Progenitor cell of endocrine pancreas (in vitro differentiated cells): Measurements from ENCODE around the gene PDLIM4. TPM values are rescaled to one million over a fixed set of nuclear protein-coding genes. Genes with fewer than 3 reads are reported as not detected.

Source experiments
- DNase-seq: peaks from one replicate; pipeline ENCODE4 v3.0.0; 2021; ENCODE audit warnings: low spot score; ENCODE audit not compliant: unreplicated experiment
- H3K27ac Mint-ChIP-seq: 2 replicates; pipeline ENCODE4 v1.8.0; 2021; ENCODE audit warnings: mild to moderate bottlenecking, moderate library complexity, mixed read lengths
- H3K27me3 Mint-ChIP-seq: 2 replicates; pipeline ENCODE4 v1.8.0; 2021; ENCODE audit warnings: mixed read lengths
- H3K36me3 Mint-ChIP-seq: 2 replicates; pipeline ENCODE4 v1.8.0; 2022; ENCODE audit warnings: mixed read lengths; ENCODE audit not compliant: insufficient read depth
- H3K4me1 Mint-ChIP-seq: 2 replicates; pipeline ENCODE4 v1.8.0; 2021; ENCODE audit warnings: low read depth, mixed read lengths
- H3K4me3 Mint-ChIP-seq: 2 replicates; pipeline ENCODE4 v1.8.0; 2021; ENCODE audit warnings: low read depth, mild to moderate bottlenecking, moderate library complexity, mixed read lengths
- H3K9me3 Mint-ChIP-seq: 2 replicates; pipeline ENCODE4 v1.8.0; 2021; ENCODE audit warnings: low read depth, mixed read lengths
- CTCF ChIP-seq: fragments of 200-600 bp; sonication (generic); IDR thresholded peaks from one replicate; pipeline ENCODE4 v1.5.0; 2021; ENCODE audit warnings: antibody characterized with exemption, mild to moderate bottlenecking; ENCODE audit not compliant: unreplicated experiment
- microRNA-seq: library from miRNA; unstranded; fragments of <30 nt; microRNA quantifications from one replicate; pipeline ENCODE4 v1.1.0, GENCODE V29; 2020; ENCODE audit warnings: borderline number of aligned reads; ENCODE audit not compliant: unreplicated experiment
- total RNA-seq: library from RNA; stranded (reverse); gene quantifications from 2 replicates; pipeline ENCODE4 v1.2.1, GENCODE V29; 2021

Gene PDLIM4
- total RNA-seq, 1 donor from 2014 or later = 14.7 TPM

GRCh38 chr5:132321109-132321721 lies 63.7 kb downstream of the PDLIM4 start:
- no peak for TF ChIP-seq CTCF
- H3K9me3 Mint-ChIP-seq = no peaks in the 10 kb centered on the region
- no peaks in the 10 kb centered on the region for H3K27me3 Mint-ChIP-seq
- peak overlapping the region; percentile 39 for H3K27ac Mint-ChIP-seq
- no peak for DNase-seq
- H3K36me3 Mint-ChIP-seq = no peaks in the 10 kb centered on the region
- H3K4me1 Mint-ChIP-seq = peaks cover 10% of the 10 kb centered on the region
- no peak overlapping the region for H3K4me3 Mint-ChIP-seq

DNA sequence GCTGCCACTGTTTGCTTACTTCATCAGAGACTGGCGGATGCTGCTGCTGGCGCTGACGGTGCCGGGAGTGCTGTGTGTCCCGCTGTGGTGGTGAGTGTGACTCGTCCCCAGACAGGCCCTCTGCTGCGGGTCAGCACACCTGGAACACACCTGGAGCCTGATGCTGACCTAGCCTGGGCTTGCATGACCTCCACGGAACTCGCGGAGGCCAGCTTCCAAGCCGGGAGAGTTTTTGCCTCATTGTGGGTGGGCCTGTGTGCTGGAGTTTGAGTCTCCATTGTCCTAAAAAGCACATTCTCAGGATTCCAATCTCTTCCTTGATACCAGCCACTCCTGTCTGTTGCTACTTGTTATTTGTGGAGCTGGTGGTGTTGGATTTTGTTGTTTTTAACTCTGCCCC lies 64.8 kb downstream of the PDLIM4 start:
- Mint-ChIP-seq H3K27me3 (no peaks in the 10 kb centered on the region), H3K4me1 (peaks cover 10% of the 10 kb centered on the region), H3K9me3 (no peaks in the 10 kb centered on the region), H3K27ac (peak overlapping the region; percentile 59), H3K4me3 (no peak overlapping the region), H3K36me3 (no peaks in the 10 kb centered on the region)
- TF ChIP-seq CTCF = no peak
- DNase-seq = no peak

Small RNAs within 50 kb of the gene (microRNA-seq; reads per million reads assigned to microRNA genes)
- not detected for gene MIR6830

Other genes with a start within 250 kb of the PDLIM4 start
- gene ACSL6, start 246.0 kb upstream of the PDLIM4 start, total RNA-seq = 0.19 and 0.36 TPM in 2 replicates
- gene IL3, start 197.0 kb upstream of the PDLIM4 start, total RNA-seq = not detected in 2 replicates
- not detected in 2 replicates for gene CSF2, start 183.9 kb upstream of the PDLIM4 start, total RNA-seq
- 18.5 and 23.8 TPM in 2 replicates for gene P4HA2, start 29.8 kb upstream of the PDLIM4 start, total RNA-seq
- 0.48 TPM in 1 of 2 replicates, not detected in the other for gene SLC22A4, start 36.7 kb downstream of the PDLIM4 start, total RNA-seq
- 14.3 and 14.7 TPM in 2 replicates for gene SLC22A5, start 112.0 kb downstream of the PDLIM4 start, total RNA-seq
- gene IRF1, start 233.1 kb downstream of the PDLIM4 start, total RNA-seq = 2.3 and 4.1 TPM in 2 replicates